Stimulated activated CD8-positive, alpha-beta memory T cell treated with anti-CD3 and anti-CD28 coated beads, Interleukin-7, amount 100 ng/mL, for 1 hour (primary cell): Measurements from ENCODE around the gene WFDC1.

Experiments
- DNase-seq, 2 donors: peaks; one replicate each; pipeline ENCODE4 v3.0.0-alpha.2; 2020; ENCODE audit warnings: low read depth in 2 of 2

WFDC1 gene

GRCh38 chr16:84302111-84302954, 7.7 kb downstream of the WFDC1 start:
- DNase-seq = no peak

DNA sequence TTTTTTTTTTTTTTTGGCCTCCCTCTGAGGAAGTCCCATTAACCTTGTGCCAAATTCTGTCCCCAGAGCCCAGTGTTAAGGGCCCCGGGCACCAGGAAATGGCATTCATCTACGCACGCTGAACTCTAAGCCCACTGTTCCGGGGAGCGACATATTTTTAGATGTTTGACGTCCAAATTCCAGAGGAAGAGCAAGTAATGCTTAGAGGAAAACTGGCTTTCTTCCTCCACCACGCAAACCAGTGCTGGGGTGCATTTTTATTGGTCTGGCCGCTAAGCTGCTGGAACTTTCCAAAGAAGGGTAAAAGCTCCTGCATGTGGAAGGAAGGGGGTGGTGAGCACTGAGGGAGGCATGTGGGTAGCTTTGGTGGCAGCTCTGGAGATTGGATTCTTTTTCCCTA, 8.3 kb downstream of the WFDC1 start:
- no peak for DNase-seq

- no peak for DNase-seq
These were observed 8.8 kb downstream of the WFDC1 start for GRCh38 chr16:84303516-84303915.

- no peak for DNase-seq
These were observed 11.9 kb downstream of the WFDC1 start for GRCh38 chr16:84306564-84306963.

GRCh38 chr16:84307209-84307954, 12.7 kb downstream of the WFDC1 start:
- DNase-seq = no peak

DNA sequence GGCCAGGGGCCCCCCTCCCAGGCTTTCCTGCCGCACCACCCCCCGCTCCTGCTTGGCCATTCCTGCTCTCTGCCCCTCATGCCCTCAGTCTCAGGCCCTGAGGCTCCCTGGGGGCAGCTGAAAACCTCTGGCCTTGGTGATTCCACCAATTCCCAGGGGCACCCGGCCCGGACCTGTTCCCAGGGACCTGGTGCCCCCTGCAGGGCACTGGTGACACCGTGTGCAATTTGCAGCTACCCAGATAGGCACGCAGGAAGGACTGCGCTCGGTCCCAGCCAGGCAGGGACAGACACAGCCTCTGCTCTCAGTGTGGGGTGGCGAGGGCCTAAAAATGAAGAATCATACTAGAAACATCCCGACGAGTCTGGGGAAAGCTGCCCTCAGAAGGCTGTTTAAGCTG, 13.4 kb downstream of the WFDC1 start:
- DNase-seq = no peak

GRCh38 chr16:84310642-84311041, 16.0 kb downstream of the WFDC1 start:
- DNase-seq = no peak

GRCh38 chr16:84312783-84313382, 18.2 kb downstream of the WFDC1 start:
- DNase-seq = no peak

GRCh38 chr16:84313921-84314320, 19.2 kb downstream of the WFDC1 start:
- DNase-seq = no peak

- DNase-seq = no peak
These were observed 19.7 kb downstream of the WFDC1 start for GRCh38 chr16:84314373-84314772.

- DNase-seq = no peak
These were observed 20.1 kb downstream of the WFDC1 start for GRCh38 chr16:84314814-84315213.

DNA sequence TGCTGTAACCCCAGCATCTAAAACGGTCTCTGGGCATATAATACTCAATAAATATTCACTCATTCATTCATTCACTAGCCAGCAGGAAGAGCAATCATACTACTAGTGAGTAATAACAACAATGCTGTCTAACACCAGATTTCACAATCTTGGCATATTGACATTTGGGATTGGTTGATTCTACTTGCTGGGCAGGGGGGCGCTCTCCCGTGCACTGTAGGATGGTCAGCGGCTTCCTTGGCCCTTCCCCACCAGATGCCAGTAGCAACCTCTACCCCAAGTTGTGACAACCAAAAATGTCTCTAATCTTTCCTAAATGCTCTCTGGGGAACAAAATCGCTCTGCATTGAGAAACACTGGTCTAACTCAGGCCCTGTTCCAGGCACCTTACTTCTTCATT, 20.7 kb downstream of the WFDC1 start:
- DNase-seq = no peak

DNA sequence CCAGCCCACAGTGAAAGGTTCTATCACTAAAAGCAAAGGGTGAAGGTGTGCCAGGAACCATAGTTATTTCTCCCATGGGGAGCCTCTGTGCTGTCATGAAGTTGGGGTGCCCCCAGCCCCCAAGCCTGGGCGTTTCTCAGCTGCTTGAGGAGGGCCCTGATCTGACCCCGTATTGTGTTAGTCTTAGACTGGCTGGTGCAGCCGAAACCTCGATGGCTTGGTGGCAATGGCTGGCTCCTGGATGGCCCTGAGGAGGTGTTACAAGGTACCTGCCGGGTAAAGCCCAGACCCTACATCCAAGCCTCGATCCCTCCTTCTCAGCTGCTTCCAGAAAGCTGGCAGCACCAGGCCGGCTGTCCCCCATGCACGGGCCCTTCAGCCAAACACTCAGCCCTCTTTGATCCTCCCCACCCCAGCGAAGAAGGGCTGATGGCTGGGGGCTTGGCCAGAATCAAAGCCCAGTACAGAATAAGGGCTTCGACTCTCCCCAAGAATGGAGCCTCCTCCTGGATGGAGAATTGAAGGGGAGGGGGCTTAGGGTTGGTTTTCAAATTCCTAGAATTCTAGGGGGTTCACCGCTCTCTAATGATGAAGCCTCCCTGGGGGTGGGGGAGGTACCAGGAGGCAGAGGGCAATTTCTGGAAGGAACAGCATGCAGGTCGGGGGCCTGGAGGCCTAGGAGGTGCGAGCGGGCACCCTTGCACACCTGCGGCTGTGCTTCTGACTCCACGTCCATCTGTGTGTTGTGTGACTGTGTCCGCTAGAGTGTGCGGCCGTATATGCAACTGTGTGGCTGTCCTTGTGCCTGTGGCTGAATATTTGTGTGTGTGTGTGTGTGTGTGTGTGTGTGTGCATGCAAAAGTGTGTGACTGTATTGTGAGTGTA, 23.7 kb downstream of the WFDC1 start:
- no peak for DNase-seq

GRCh38 chr16:84319146-84319760, 24.6 kb downstream of the WFDC1 start:
- no peak for DNase-seq

DNA sequence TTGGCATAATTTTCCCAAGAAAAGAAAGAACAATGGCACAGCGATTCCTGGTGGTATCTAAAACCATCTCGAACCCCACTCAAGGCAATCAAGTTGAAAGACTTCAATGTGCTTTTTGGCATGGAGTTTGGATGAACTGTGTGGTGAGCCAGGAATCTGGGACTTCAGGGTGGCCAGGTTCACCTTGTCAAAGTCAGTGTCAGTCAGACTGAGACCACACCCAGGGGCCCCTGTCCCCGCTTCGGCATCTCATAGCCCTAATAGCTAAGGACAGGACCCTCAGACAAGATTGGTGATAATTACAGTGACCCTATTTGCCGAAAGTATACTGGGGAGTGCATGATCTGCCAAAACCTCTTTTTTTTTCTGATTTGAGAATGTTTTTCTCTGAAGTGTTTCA, 25.8 kb downstream of the WFDC1 start:
- no peak for DNase-seq

- no peak for DNase-seq
These were observed 27.3 kb downstream of the WFDC1 start for GRCh38 chr16:84321932-84322331.

DNA sequence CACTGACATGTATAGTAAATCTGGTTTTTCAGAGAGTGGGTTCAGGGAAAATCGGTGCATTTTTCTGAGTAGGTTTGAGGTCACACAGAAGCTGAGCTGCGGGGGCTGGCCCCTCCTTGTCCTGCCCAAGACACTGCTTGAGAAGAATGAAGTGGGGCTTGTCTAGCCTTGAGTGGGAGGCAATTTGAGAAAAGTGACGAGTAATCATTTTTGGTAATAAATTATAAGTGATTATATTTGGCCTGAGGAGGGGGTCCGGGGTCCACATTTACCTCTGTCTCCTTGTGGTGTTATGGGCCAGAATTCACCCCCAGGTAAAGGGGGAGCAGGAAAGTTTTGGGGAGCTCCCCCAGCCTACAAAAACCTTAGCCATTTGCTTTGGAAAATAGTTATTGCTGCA, 28.1 kb downstream of the WFDC1 start:
- no peak for DNase-seq

DNA sequence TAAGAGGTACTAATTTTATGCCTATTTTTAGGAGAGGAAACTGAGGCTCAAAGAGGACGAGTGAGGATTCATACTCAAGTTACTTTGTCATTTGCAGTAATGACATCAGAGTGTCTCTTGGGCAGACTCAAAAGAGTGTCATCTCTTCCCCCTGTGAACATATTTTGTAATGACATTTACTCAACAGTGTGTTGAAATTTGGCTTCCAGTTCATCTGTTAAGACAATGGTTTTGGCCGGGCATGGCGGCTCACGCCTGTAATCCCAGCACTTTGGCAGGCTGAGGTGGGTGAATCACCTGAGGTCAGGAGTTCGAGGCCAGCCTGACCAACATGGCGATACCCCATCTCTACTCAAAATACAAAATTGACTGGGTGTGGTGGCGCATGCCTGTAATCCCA, 28.9 kb downstream of the WFDC1 start:
- no peak for DNase-seq

GRCh38 chr16:84324434-84325262, 30.0 kb downstream of the WFDC1 start:
- no peak for DNase-seq

DNA sequence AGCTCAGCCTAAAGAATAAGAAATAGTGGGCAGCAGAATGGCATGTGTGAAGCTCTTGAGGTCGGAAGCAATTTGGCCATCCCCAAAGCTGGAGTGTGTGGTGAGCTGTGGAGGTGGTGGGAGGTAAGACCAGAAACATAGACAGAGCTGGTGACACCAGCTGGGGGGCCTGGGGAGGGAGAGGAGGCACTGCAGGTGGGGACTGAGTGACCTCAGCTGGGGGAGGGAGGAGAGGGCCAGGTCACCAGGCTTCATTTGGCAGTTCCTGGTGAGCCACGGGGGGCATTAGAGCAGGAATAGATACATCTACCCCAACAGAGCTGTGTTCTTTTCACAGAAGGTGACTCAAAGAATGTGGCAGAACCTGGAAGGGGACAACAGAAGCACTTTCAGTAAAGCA, 31.9 kb downstream of the WFDC1 start:
- no peak for DNase-seq
